Mesenchymal stem cell (in vitro differentiated cells and primary cell): ENCODE measurements around the gene CFAP300.

ENCODE experiments used
- DNase-seq: peaks from one replicate; pipeline ENCODE4 v3.0.0-alpha.2; 2013
- H2AFZ ChIP-seq: one replicate; pipeline ENCODE4 v1.6.1; 2013; ENCODE audit warnings: low read depth, mild to moderate bottlenecking, control low read depth, inconsistent platforms, low read length, moderate library complexity
- H2AK5ac ChIP-seq: 2 replicates; pipeline ENCODE4 v1.6.1; 2013; ENCODE audit warnings: low read length, moderate library complexity, mild to moderate bottlenecking, inconsistent platforms; ENCODE audit not compliant: severe bottlenecking
- H2BK120ac ChIP-seq: one replicate; pipeline ENCODE4 v1.6.1; 2013; ENCODE audit warnings: low read depth, mild to moderate bottlenecking, inconsistent platforms, low read length, moderate library complexity
- H2BK12ac ChIP-seq, 2 experiments: one replicate each; pipeline ENCODE4 v1.6.1; 2013; ENCODE audit warnings: inconsistent platforms in 2 of 2, low read length in 2 of 2, mild to moderate bottlenecking in 2 of 2, moderate library complexity in 2 of 2, control low read depth in 1 of 2
- H2BK15ac ChIP-seq: one replicate; pipeline ENCODE4 v1.6.1; 2013; ENCODE audit warnings: mild to moderate bottlenecking, low read depth, inconsistent platforms; ENCODE audit not compliant: poor library complexity, severe bottlenecking
- H2BK5ac ChIP-seq: 2 replicates; pipeline ENCODE4 v1.6.1; 2013; ENCODE audit warnings: low read depth, mild to moderate bottlenecking, low read length, control low read depth, inconsistent platforms; ENCODE audit not compliant: poor library complexity, severe bottlenecking
- H3K14ac ChIP-seq, 2 experiments: one replicate each; pipeline ENCODE4 v1.6.1; 2013; ENCODE audit warnings: inconsistent platforms in 2 of 2, low read length in 2 of 2, control low read depth in 1 of 2, mild to moderate bottlenecking in 1 of 2, moderate library complexity in 1 of 2
- H3K18ac ChIP-seq, 2 experiments: one replicate each; pipeline ENCODE4 v1.6.1; 2013; ENCODE audit warnings: inconsistent platforms in 2 of 2, low read length in 2 of 2, control low read depth in 1 of 2, low read depth in 1 of 2, mild to moderate bottlenecking in 1 of 2
- H3K23ac ChIP-seq, 2 experiments: one replicate each; pipeline ENCODE4 v1.6.1; 2013; ENCODE audit warnings: inconsistent platforms in 2 of 2, low read length in 2 of 2, mild to moderate bottlenecking in 2 of 2, moderate library complexity in 2 of 2, control low read depth in 1 of 2
- H3K27ac ChIP-seq: 2 replicates; pipeline ENCODE4 v1.5.1; 2013; ENCODE audit warnings: mild to moderate bottlenecking, moderate library complexity, low read length, control low read depth, inconsistent platforms; ENCODE audit not compliant: poor library complexity, severe bottlenecking
- H3K27me3 ChIP-seq, 2 experiments: 2 replicates each; pipeline versions ENCODE4 v1.6.1 to v1.7.0; 2013; ENCODE audit warnings: low read length in 2 of 2, mild to moderate bottlenecking in 2 of 2, moderate library complexity in 2 of 2, control low read depth in 1 of 2, inconsistent platforms in 1 of 2; ENCODE audit not compliant: control insufficient read depth in 1 of 2, insufficient read depth in 1 of 2
- H3K36me3 ChIP-seq, 2 experiments: 2 replicates each; pipeline versions ENCODE4 v1.6.1 to v1.7.0; 2013; ENCODE audit warnings: low read length in 2 of 2, control low read depth in 1 of 2, inconsistent platforms in 1 of 2, low read depth in 1 of 2, mild to moderate bottlenecking in 1 of 2; ENCODE audit not compliant: insufficient read depth in 2 of 2, control insufficient read depth in 1 of 2
- H3K4ac ChIP-seq, 2 experiments: one replicate each; pipeline ENCODE4 v1.6.1; 2013; ENCODE audit warnings: inconsistent platforms in 2 of 2, low read length in 2 of 2, mild to moderate bottlenecking in 2 of 2, moderate library complexity in 2 of 2, control low read depth in 1 of 2, low read depth in 1 of 2
- H3K4me1 ChIP-seq: 2 replicates; pipeline ENCODE4 v1.6.1; 2013; ENCODE audit warnings: low read depth, low read length, control low read depth; ENCODE audit not compliant: control insufficient read depth, insufficient read depth
- H3K4me2 ChIP-seq: 2 replicates; pipeline ENCODE4 v1.6.1; 2013; ENCODE audit warnings: low read length, mild to moderate bottlenecking, inconsistent platforms; ENCODE audit not compliant: poor library complexity, severe bottlenecking
- H3K4me3 ChIP-seq, 2 experiments: 2 replicates each; pipeline versions ENCODE4 v1.5.1 to v1.7.0; 2013; ENCODE audit warnings: low read length in 2 of 2, mild to moderate bottlenecking in 2 of 2, control low read depth in 1 of 2, low read depth in 1 of 2; ENCODE audit not compliant: insufficient read depth in 1 of 2
- H3K79me1 ChIP-seq: replicated peaks from 2 replicates; pipeline ENCODE4 v1.6.1; 2013; ENCODE audit warnings: mild to moderate bottlenecking, control low read depth, low read length, inconsistent platforms; ENCODE audit not compliant: poor library complexity, severe bottlenecking
- H3K9ac ChIP-seq: 2 replicates; pipeline ENCODE4 v1.7.0; 2013; ENCODE audit warnings: mild to moderate bottlenecking, low read length, moderate library complexity
- H3K9me3 ChIP-seq: 2 replicates; pipeline ENCODE4 v1.7.0; 2013; ENCODE audit warnings: mild to moderate bottlenecking, low read length; ENCODE audit not compliant: control insufficient read depth
- H4K8ac ChIP-seq: one replicate; pipeline ENCODE4 v1.6.1; 2013; ENCODE audit warnings: inconsistent platforms, mild to moderate bottlenecking, low read length, moderate library complexity
- H4K91ac ChIP-seq: one replicate; pipeline ENCODE4 v1.6.1; 2013; ENCODE audit warnings: mild to moderate bottlenecking, low read length, inconsistent platforms
- WGBS: methylation state at CpG from one replicate; pipeline ENCODE4 v1.1.7; 2013; ENCODE audit warnings: mixed read lengths; 5-methylcytosine and 5-hydroxymethylcytosine counted together

The CFAP300 gene

DNA sequence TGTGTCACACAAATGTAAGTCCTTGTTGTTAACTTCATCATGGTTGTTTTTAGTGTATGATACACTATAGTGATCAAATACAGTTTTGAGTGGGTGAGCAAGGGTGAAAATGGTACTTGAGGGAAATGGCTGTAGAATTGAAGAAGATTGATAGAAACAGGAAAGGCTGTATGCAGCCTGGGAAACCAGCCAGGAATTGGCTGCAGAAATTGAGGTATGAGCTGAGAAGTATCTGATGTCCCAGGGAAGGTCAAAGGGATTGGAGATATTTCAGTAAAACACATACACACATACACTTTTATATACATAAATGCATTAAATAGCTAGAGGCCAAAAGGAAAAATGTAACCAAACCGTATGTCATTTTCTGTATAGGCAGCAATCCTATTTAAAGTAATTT, 49.9 kb downstream of the CFAP300 start:
- H3K79me1 ChIP-seq = no peaks in the 10 kb centered on the region
- WGBS = no CpG with 5 or more reads among the region's 1 CpG

DNA sequence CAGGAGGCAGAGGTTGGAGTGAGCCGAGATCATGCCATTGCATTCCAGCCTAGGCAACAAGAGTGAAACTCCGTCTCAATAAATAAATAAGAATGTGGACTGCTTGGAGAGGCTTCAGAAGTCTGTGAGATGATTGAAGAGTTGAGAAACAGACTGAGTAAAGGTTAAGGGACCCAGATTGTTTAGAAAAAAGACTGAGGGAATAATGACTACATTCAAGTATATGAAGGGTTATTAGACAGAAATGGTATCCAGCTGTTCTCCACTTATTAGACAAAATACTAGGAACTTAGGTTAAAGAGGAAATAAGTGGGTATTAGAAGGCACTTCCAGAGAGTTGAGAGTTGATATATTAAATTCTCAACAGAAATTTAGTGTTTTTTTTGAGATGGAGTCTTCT, 52.5 kb downstream of the CFAP300 start:
- Histone ChIP-seq H4K8ac (no peak overlapping the region), H2BK120ac (no peak overlapping the region), H3K9ac (no peak overlapping the region), H3K36me3 (no peaks in the 10 kb centered on the region), H2BK15ac (no peak overlapping the region), H2BK5ac (no peak overlapping the region), H3K9me3 (no peaks in the 10 kb centered on the region), H4K91ac (no peak overlapping the region), H3K27me3 (no peaks in the 10 kb centered on the region), H3K79me1 (no peaks in the 10 kb centered on the region), H3K14ac (no peak overlapping the region), H3K4me1 (no peaks in the 10 kb centered on the region), H3K4ac (no peak overlapping the region), H2BK12ac (no peak overlapping the region), H2AK5ac (no peak overlapping the region), H3K18ac (no peak overlapping the region), H2AFZ (no peak overlapping the region), H3K4me2 (no peak overlapping the region), H3K27ac (no peak overlapping the region), H3K23ac (no peak overlapping the region), H3K4me3 (no peak overlapping the region)
- 96% methylated on average over 2 of the region's 2 CpGs for WGBS
- DNase-seq = no peak

More for the DNA sequence above, 49.9 kb downstream of the CFAP300 start:
- Histone ChIP-seq H3K27me3 (no peaks in the 10 kb centered on the region), H3K9ac (no peak overlapping the region), H4K91ac (no peak overlapping the region), H3K27ac (no peak overlapping the region), H2BK120ac (no peak overlapping the region), H2BK12ac (no peak overlapping the region), H2AFZ (no peak overlapping the region), H3K14ac (no peak overlapping the region), H3K4me1 (no peaks in the 10 kb centered on the region), H4K8ac (no peak overlapping the region), H3K23ac (no peak overlapping the region), H2BK15ac (no peak overlapping the region), H2BK5ac (no peak overlapping the region), H3K4ac (no peak overlapping the region), H3K4me2 (no peak overlapping the region), H3K9me3 (no peaks in the 10 kb centered on the region), H3K36me3 (no peaks in the 10 kb centered on the region), H2AK5ac (no peak overlapping the region), H3K4me3 (no peak overlapping the region), H3K18ac (no peak overlapping the region)
- DNase-seq = no peak

GRCh38 chr11:102108734-102109440, 61.6 kb downstream of the CFAP300 start:
- Histone ChIP-seq H3K36me3 (no peaks in the 10 kb centered on the region), H2BK5ac (no peak overlapping the region), H2AK5ac (no peak overlapping the region), H4K8ac (no peak overlapping the region), H2BK12ac (no peak overlapping the region), H3K18ac (no peak overlapping the region), H3K14ac (no peak overlapping the region), H3K27me3 (no peaks in the 10 kb centered on the region), H3K79me1 (peaks cover 2% of the 10 kb centered on the region), H3K4ac (no peak overlapping the region), H3K23ac (no peak overlapping the region), H2BK120ac (no peak overlapping the region), H3K27ac (peak overlapping the region; percentile 97), H3K9ac (peak overlapping the region; percentile 99), H3K4me2 (peak overlapping the region; percentile 35), H3K4me1 (no peaks in the 10 kb centered on the region), H3K4me3 (peak overlapping the region in 1 of 2 experiments; percentile 82), H3K9me3 (no peaks in the 10 kb centered on the region), H4K91ac (no peak overlapping the region), H2AFZ (no peak overlapping the region), H2BK15ac (no peak overlapping the region)
- no peak for DNase-seq
- WGBS = 84% methylated on average over 3 of the region's 3 CpGs

GRCh38 chr11:102109896-102110760, 62.9 kb downstream of the CFAP300 start, which contains the start of gene YAP1:
TSS of gene YAP1 (plus strand) at chr11:102110447. CDS start at chr11:102110849, 402 bp downstream.
- H4K91ac ChIP-seq = peak within 1 kb of the TSS; percentile 100
- H3K4ac ChIP-seq = peak within 1 kb of the TSS; percentile 97 to 100
- peak within 1 kb of the TSS; percentile 99 for H3K27ac ChIP-seq
- H3K36me3 ChIP-seq = peaks cover 0 to 11% of the 10 kb centered on the region in 2 experiments
- H3K18ac ChIP-seq = peak within 1 kb of the TSS; percentile 98 to 99
- DNase-seq = peak; percentile 96
- H3K4me3 ChIP-seq = peak within 1 kb of the TSS; percentile 82 to 96
- peak within 1 kb of the TSS; percentile 97 for H4K8ac ChIP-seq
- H2BK15ac ChIP-seq = peak within 1 kb of the TSS; percentile 100
- peak within 1 kb of the TSS; percentile 95 to 100 for H3K14ac ChIP-seq
- no peaks in the 10 kb centered on the region for H3K9me3 ChIP-seq
- peaks cover 2% of the 10 kb centered on the region for H3K79me1 ChIP-seq
- peak within 1 kb of the TSS; percentile 92 for H3K4me2 ChIP-seq
- under 1% methylated on average over 97 of the region's 104 CpGs for WGBS
- H3K4me1 ChIP-seq = no peaks in the 10 kb centered on the region
- H2AK5ac ChIP-seq = peak within 1 kb of the TSS; percentile 80
- peak within 1 kb of the TSS; percentile 98 for H2BK120ac ChIP-seq
- H2BK12ac ChIP-seq = peak within 1 kb of the TSS in 1 of 2 experiments; percentile 93
- peak within 1 kb of the TSS; percentile 99 to 100 for H3K23ac ChIP-seq
- H3K27me3 ChIP-seq = no peaks in the 10 kb centered on the region
- H3K9ac ChIP-seq = peak within 1 kb of the TSS; percentile 99
- H2AFZ ChIP-seq = peak within 1 kb of the TSS; percentile 29
- H2BK5ac ChIP-seq = peak within 1 kb of the TSS; percentile 99
